NCI-H2029 treated with DMSO at 0.1 percent for 48 hours (cell line): Measurements from ENCODE around the gene COX10.
"Not testable (repeated sequence)": the region's sequence is repeated elsewhere in the genome, so short reads cannot be mapped to it uniquely, and the experiment has no call there.

Experiments
- DNase-seq: peaks from one replicate; lab custom pipeline; 2025; lab: John Stamatoyannopoulos, UW

The COX10 gene

DNA sequence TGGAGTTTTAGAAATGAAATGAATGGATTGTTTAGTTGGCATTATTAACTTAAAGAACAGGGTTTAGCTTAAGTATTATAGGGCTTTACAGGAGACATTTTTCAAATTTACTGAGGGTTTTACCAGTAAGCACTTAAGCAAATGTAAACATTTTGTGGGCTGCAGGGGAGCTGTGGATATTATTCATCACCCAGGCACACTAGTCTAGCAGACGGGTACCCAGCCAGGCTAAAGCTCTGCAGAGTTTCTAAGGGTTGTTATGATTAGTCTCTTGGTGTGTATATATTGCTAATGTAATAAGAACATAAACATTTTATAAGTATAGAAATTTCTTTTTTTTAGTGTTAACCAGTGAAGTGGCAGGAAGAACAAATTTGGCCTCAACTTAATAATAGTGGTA is 110.6 kb downstream of the COX10 start:
- not testable (repeated sequence) for DNase-seq

- not testable (repeated sequence) for DNase-seq
Measured at GRCh38 chr17:14182084-14182483, 112.8 kb downstream of the COX10 start.

- not testable (repeated sequence) for DNase-seq
Measured at GRCh38 chr17:14184536-14184935, 115.2 kb downstream of the COX10 start.

- DNase-seq: not testable (repeated sequence)
Measured at GRCh38 chr17:14186443-14186842, 117.1 kb downstream of the COX10 start.

- not testable (repeated sequence) for DNase-seq
Measured at GRCh38 chr17:14190774-14191173, 121.5 kb downstream of the COX10 start.

- not testable (repeated sequence) for DNase-seq
Measured at GRCh38 chr17:14191469-14191868, 122.2 kb downstream of the COX10 start.

- not testable (repeated sequence) for DNase-seq
Measured at GRCh38 chr17:14192039-14192438, 122.7 kb downstream of the COX10 start.

GRCh38 chr17:14192636-14193344 is 123.5 kb downstream of the COX10 start:
- not testable (repeated sequence) for DNase-seq

GRCh38 chr17:14196377-14196997 is 127.2 kb downstream of the COX10 start:
- DNase-seq: no peak

GRCh38 chr17:14197057-14197456 is 127.8 kb downstream of the COX10 start:
- DNase-seq: no peak

- DNase-seq: no peak
Measured at GRCh38 chr17:14197586-14197985, 128.3 kb downstream of the COX10 start.

GRCh38 chr17:14198013-14198412 is 128.7 kb downstream of the COX10 start:
- peak; percentile 32 for DNase-seq

GRCh38 chr17:14198575-14198974 is 129.3 kb downstream of the COX10 start:
- no peak for DNase-seq

- DNase-seq: no peak
Measured at GRCh38 chr17:14199601-14200000, 130.3 kb downstream of the COX10 start.

GRCh38 chr17:14200354-14200753 is 131.1 kb downstream of the COX10 start:
- no peak for DNase-seq

DNA sequence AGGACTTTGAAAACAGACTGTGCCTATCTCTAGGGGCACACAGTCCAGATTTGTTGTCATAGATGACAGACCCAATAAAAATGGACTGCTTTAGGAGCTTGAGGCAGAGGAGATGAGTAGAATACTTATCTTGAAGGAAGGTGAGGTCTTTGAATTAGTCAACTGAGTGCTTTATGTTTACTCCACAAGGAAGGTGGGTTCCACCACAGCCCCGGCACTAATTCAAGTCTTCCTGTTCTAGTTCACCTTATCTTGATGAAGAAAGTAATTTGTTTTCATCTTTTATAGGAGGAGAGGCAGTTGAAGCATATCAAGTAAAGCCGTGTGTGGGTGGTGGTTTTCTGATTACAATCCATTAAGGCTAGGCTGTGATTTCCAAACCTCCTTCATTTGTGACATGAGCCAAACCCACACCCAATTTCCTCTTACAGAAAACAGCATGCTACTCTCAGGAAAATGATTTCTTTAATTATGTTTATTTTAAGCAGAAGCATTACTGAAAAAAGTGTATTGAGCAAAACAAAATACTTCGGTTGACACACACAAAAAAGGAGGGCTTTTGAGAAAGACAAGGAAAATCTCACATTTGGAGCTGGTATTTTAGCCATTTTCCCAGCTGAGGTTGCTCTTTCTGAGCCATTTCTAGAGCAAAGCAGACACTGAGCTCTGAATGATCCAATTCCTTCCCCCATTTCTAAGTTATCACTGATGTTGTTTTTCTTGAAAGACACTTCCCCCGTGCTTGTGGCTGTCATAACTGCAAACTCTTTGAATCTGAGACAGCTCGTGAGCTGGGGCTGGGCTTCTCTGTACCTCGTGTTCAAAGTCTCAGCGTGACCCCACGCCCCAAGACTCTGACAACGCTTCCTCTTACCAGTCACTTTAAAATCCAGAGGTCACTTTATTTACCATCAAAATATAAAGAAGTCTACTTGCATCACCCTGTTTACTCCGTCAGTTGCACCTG is 132.0 kb downstream of the COX10 start:
- no peak for DNase-seq

DNA sequence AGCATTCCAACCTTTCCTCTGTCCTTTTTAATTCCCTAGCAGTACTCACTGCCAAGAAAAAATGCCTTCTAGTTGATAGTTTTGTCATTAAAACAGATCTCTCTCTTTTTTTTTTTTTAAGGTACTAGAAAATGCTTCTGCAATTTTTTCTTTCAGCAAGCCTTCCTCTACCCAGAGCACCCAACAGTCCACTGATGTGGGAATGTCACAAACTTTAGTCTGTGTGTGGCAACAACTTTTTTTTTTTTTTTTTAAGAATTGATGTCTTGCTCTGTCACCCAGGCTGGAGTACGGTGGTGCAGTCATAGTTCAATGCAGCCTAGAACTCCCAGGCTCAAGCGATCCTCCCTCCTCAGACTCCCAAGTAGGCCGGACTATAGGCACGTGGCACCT is 132.7 kb downstream of the COX10 start:
- DNase-seq: no peak

DNA sequence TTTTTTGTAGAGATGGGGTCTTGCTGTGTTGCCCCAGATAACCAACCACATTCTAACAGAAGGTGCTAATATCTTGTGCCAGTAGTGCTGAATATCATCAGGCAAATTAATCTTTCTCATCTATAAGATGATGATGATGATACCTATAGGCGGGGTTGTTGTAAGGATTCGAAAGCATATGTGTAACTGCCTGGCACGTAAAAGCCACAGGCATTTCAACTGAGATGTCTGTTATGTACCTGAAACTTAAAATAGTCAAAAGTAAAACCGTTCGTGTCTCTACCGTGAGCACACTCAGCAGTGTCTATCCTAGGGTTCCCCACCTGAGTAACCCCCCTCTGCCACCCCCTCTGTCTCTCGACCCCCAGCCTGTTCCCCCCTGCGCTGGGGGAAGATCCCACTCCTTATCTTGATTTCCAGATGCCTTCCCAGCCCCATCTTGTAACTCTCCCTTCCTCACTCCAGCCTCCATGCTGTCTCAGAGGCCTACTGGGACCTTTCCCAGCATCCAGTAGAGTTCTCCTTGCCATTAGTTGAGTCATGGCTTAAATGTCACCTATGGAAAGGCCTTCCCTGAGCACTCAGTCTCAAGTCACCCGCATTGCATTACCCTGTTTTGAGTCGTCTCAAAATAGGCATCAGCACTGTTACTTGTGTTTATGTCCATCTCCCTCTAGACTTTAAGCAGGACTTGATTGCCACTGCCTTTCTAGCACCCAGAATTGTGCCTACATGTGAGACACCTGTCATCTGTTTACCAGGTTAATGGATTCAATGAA is 133.3 kb downstream of the COX10 start:
- no peak for DNase-seq

- no peak for DNase-seq
Measured at GRCh38 chr17:14203388-14203787, 134.1 kb downstream of the COX10 start.

DNA sequence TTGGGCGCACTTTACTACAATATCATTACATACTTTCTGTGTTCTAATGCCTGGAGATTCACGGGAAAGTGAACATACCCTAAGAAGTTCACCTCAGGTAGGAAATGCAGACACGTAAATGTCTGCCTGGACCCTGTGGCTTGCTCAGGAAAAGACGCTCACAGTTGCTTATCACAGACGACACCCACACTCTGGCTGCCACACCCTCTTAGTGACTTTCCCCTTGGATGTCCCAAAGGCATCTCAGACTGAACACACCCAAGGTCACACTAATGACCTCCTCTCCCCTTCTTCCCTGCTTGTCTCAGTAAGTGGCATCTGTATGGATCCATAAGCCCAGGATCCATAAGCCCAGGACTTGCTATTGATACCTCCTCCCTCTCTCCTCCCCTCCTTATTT is 134.8 kb downstream of the COX10 start:
- DNase-seq: no peak

GRCh38 chr17:14204546-14204945 is 135.2 kb downstream of the COX10 start:
- DNase-seq: no peak

DNA sequence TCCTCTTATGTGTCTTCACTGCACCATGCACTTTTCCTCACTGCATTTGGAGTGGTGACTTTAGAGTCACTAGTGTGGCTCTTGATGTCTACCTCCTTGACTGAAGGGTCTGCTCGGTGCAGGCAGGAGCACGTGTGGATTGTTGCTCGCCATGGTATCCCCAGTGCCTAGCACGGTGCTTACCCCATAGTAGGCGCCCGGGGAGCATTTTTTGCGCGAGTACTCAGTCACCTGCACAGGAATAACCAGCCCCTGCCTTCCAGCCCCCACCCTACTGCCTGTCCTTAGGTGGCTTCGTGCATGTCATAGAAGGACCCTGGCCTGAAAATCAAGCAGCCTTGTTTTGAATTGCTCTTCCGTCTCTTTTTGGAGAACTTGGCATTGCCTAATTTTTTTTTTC is 136.1 kb downstream of the COX10 start:
- DNase-seq: no peak
